Neural cell (in vitro differentiated cells): ENCODE measurements around the gene PRAC1.

Experiments used
- POLR2AphosphoS5 ChIP-seq: IDR thresholded peaks from 2 replicates; pipeline ENCODE4 v1.6.1; 2012
- TF ChIP-seq, protein P1 (sequence below): fragments of 450-650 bp; IDR thresholded peaks from 2 replicates; pipeline ENCODE4 v1.5.1; 2014; ENCODE audit warnings: antibody characterized with exemption, mild to moderate bottlenecking, moderate library complexity; ENCODE audit not compliant: poor library complexity, severe bottlenecking

DNA sequence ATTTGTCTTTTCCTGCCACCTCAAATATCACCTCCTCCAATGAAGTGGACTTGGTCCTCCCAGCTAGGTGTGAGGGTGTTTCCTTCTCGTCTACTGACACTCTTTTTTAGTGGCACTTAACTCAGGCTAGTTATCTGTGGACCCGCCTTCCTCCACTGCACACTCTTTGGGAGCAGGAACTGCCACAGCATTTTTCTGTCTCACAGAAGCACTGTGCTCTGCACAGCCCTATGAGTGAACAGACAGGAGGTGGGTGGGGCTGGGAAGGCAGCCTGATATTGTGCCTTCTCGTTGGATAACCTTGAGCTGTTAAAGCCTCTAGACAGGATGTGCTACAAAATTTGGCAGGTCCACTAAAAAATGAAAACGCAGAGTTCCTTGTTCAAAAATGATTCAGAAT is 38.1 kb upstream of the PRAC1 start:
- no peak for TF ChIP-seq POLR2AphosphoS5
- TF ChIP-seq, protein P1, sequence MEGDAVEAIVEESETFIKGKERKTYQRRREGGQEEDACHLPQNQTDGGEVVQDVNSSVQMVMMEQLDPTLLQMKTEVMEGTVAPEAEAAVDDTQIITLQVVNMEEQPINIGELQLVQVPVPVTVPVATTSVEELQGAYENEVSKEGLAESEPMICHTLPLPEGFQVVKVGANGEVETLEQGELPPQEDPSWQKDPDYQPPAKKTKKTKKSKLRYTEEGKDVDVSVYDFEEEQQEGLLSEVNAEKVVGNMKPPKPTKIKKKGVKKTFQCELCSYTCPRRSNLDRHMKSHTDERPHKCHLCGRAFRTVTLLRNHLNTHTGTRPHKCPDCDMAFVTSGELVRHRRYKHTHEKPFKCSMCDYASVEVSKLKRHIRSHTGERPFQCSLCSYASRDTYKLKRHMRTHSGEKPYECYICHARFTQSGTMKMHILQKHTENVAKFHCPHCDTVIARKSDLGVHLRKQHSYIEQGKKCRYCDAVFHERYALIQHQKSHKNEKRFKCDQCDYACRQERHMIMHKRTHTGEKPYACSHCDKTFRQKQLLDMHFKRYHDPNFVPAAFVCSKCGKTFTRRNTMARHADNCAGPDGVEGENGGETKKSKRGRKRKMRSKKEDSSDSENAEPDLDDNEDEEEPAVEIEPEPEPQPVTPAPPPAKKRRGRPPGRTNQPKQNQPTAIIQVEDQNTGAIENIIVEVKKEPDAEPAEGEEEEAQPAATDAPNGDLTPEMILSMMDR: no peak
